RWPE1 (cell line): ENCODE data around the gene TOP3A.
A peak's percentile ranks its signal among the peaks of the same experiment; 100 is the strongest.

ENCODE experiments used
- CTCF ChIA-PET: fragments of 350-600 bp; sonication (Branson Sonifier 250); formaldehyde crosslinking; extraction: SDS; loops from one replicate; lab custom pipeline; 2021; lab: Yijun Ruan, JAX
- POLR2A ChIA-PET: fragments of 400-600 bp; formaldehyde crosslinking; extraction: SDS; loops from one replicate; lab custom pipeline; 2020; ENCODE audit warnings: antibody characterized with exemption; ENCODE audit not compliant: low non-redundant PET; lab: Yijun Ruan, JAX
- DNase-seq: peaks from one replicate; pipeline ENCODE4 v3.0.0; 2012; ENCODE audit warnings: low spot score
- H3K27ac ChIP-seq: fragments of 450-650 bp; 2 replicates; pipeline ENCODE4 v1.5.1; 2017
- CTCF ChIP-seq: fragments of 450-650 bp; conservative IDR thresholded peaks from 2 replicates; pipeline ENCODE4 v1.5.1; 2017; ENCODE audit warnings: low read depth, mild to moderate bottlenecking

TOP3A gene

GRCh38 chr17:18319604-18320256 is 4.9 kb upstream of the TOP3A start:
- DNase-seq, result no peak
- CTCF ChIA-PET, result interaction anchor here (0.6 kb wide), 1 partner anchor 306 kb away, joined by 5 read pairs; no protein-coding TSS in a partner anchor
- POLR2A ChIA-PET, result no interaction called here
- peak overlapping the region; percentile 18; the same call in 1 of the 2 replicates for H3K27ac ChIP-seq
- TF ChIP-seq CTCF, result no peak

- TF ChIP-seq CTCF, result no peak
- ChIA-PET POLR2A (no interaction called here), CTCF (interaction anchor here (0.6 kb wide), 2 partner anchors 43 to 307 kb away, joined by 5 read pairs; no protein-coding TSS in a partner anchor)
- DNase-seq, result no peak
- peak overlapping the region; percentile 12; the same call in 1 of the 2 replicates for H3K27ac ChIP-seq
Measured at GRCh38 chr17:18318771-18319450, 4.1 kb upstream of the TOP3A start.

GRCh38 chr17:18318117-18318516 is 3.3 kb upstream of the TOP3A start:
- H3K27ac ChIP-seq, result peak overlapping the region; percentile 12; the same call in 1 of the 2 replicates
- no peak for DNase-seq
- ChIA-PET CTCF (interaction anchor here (0.5 kb wide), 1 partner anchor 581 kb away, joined by 3 read pairs; no protein-coding TSS in a partner anchor), POLR2A (no interaction called here)
- TF ChIP-seq CTCF, result no peak

GRCh38 chr17:18315961-18316360 is 1.2 kb upstream of the TOP3A start:
- no peak for DNase-seq
- peak overlapping the region; percentile 87 for H3K27ac ChIP-seq
- ChIA-PET POLR2A (no interaction called here), CTCF (no interaction called here)
- TF ChIP-seq CTCF, result no peak

- ChIA-PET POLR2A (no interaction called here), CTCF (no interaction called here)
- peak; percentile 9 for DNase-seq
- H3K27ac ChIP-seq, result peak overlapping the region; percentile 87
- TF ChIP-seq CTCF, result no peak
Measured at GRCh38 chr17:18315562-18315922, 748 bp upstream of the TOP3A start.

- peak overlapping the region; percentile 87 for H3K27ac ChIP-seq
- peak; percentile 16 for DNase-seq
- POLR2A ChIA-PET, result no interaction called here
- CTCF ChIA-PET, result no interaction called here
- TF ChIP-seq CTCF, result no peak
Measured at GRCh38 chr17:18314059-18314730, 599 bp downstream of the TOP3A start.
